ENCODE results near the gene USP25. TPM values are rescaled to one million over a fixed set of nuclear protein-coding genes. Genes with fewer than 3 reads are reported as not detected.

Gene USP25
- total RNA-seq, 1 donor: 62.7 TPM

GRCh38 chr21:15797577-15798363, 68.0 kb downstream of the USP25 start:
- Histone ChIP-seq H3K4me3 (ENCODE audit: low read length) (no peak overlapping the region), H3K4me1 (ENCODE audit: insufficient read depth, low read length) (no peaks in the 10 kb centered on the region)

GRCh38 chr21:15801352-15801863, 71.6 kb downstream of the USP25 start:
- no peaks in the 10 kb centered on the region for H3K9me3 ChIP-seq (ENCODE audit: low read depth, low read length)
- H3K4me1 ChIP-seq (ENCODE audit: insufficient read depth, low read length): no peaks in the 10 kb centered on the region
- H3K27me3 ChIP-seq (ENCODE audit: insufficient read depth, low read length): no peaks in the 10 kb centered on the region
- no peak overlapping the region for H3K4me3 ChIP-seq (ENCODE audit: low read length)

More at GRCh38 chr21:15797577-15798363, 68.0 kb downstream of the USP25 start:
- no peaks in the 10 kb centered on the region for H3K9me3 ChIP-seq (ENCODE audit: low read depth, low read length)
- H3K27me3 ChIP-seq (ENCODE audit: insufficient read depth, low read length): no peaks in the 10 kb centered on the region

GRCh38 chr21:15804247-15805005, 74.6 kb downstream of the USP25 start:
- no peak overlapping the region for H3K4me3 ChIP-seq (ENCODE audit: low read length)
- H3K4me1 ChIP-seq (ENCODE audit: insufficient read depth, low read length): no peaks in the 10 kb centered on the region
- H3K27me3 ChIP-seq (ENCODE audit: insufficient read depth, low read length): no peaks in the 10 kb centered on the region
- H3K9me3 ChIP-seq (ENCODE audit: low read depth, low read length): no peaks in the 10 kb centered on the region

- no peaks in the 10 kb centered on the region for H3K9me3 ChIP-seq (ENCODE audit: low read depth, low read length)
- H3K27me3 ChIP-seq (ENCODE audit: insufficient read depth, low read length): no peaks in the 10 kb centered on the region
- no peak overlapping the region for H3K4me3 ChIP-seq (ENCODE audit: low read length)
- peaks cover 5% of the 10 kb centered on the region for H3K4me1 ChIP-seq (ENCODE audit: insufficient read depth, low read length)
Observed at GRCh38 chr21:15809065-15809464, 79.3 kb downstream of the USP25 start.

- H3K9me3 ChIP-seq (ENCODE audit: low read depth, low read length): no peaks in the 10 kb centered on the region
- H3K4me3 ChIP-seq (ENCODE audit: low read length): no peak overlapping the region
- peaks cover 5% of the 10 kb centered on the region for H3K4me1 ChIP-seq (ENCODE audit: insufficient read depth, low read length)
- no peaks in the 10 kb centered on the region for H3K27me3 ChIP-seq (ENCODE audit: insufficient read depth, low read length)
Observed at GRCh38 chr21:15809818-15810217, 80.0 kb downstream of the USP25 start.

GRCh38 chr21:15815285-15815684, 85.5 kb downstream of the USP25 start:
- H3K27me3 ChIP-seq (ENCODE audit: insufficient read depth, low read length): no peaks in the 10 kb centered on the region
- no peaks in the 10 kb centered on the region for H3K9me3 ChIP-seq (ENCODE audit: low read depth, low read length)
- no peak overlapping the region for H3K4me3 ChIP-seq (ENCODE audit: low read length)
- H3K4me1 ChIP-seq (ENCODE audit: insufficient read depth, low read length): no peaks in the 10 kb centered on the region

GRCh38 chr21:15820327-15820726, 90.5 kb downstream of the USP25 start:
- Histone ChIP-seq H3K4me3 (ENCODE audit: low read length) (no peak overlapping the region), H3K27me3 (ENCODE audit: insufficient read depth, low read length) (no peaks in the 10 kb centered on the region), H3K4me1 (ENCODE audit: insufficient read depth, low read length) (peaks cover 4% of the 10 kb centered on the region), H3K9me3 (ENCODE audit: low read depth, low read length) (no peaks in the 10 kb centered on the region)

- no peaks in the 10 kb centered on the region for H3K27me3 ChIP-seq (ENCODE audit: insufficient read depth, low read length)
- H3K9me3 ChIP-seq (ENCODE audit: low read depth, low read length): no peaks in the 10 kb centered on the region
- H3K4me3 ChIP-seq (ENCODE audit: low read length): no peak overlapping the region
- H3K4me1 ChIP-seq (ENCODE audit: insufficient read depth, low read length): peaks cover 4% of the 10 kb centered on the region
Observed at GRCh38 chr21:15820852-15821379, 91.1 kb downstream of the USP25 start.

- Histone ChIP-seq H3K9me3 (ENCODE audit: low read depth, low read length) (no peaks in the 10 kb centered on the region), H3K4me3 (ENCODE audit: low read length) (no peak overlapping the region), H3K27me3 (ENCODE audit: insufficient read depth, low read length) (no peaks in the 10 kb centered on the region), H3K4me1 (ENCODE audit: insufficient read depth, low read length) (peaks cover 4% of the 10 kb centered on the region)
Observed at GRCh38 chr21:15823486-15824150, 93.8 kb downstream of the USP25 start.

GRCh38 chr21:15825700-15826099, 95.9 kb downstream of the USP25 start:
- Histone ChIP-seq H3K4me3 (ENCODE audit: low read length) (no peak overlapping the region), H3K4me1 (ENCODE audit: insufficient read depth, low read length) (peaks cover 4% of the 10 kb centered on the region), H3K27me3 (ENCODE audit: insufficient read depth, low read length) (no peaks in the 10 kb centered on the region), H3K9me3 (ENCODE audit: low read depth, low read length) (no peaks in the 10 kb centered on the region)

GRCh38 chr21:15826147-15826780, 96.5 kb downstream of the USP25 start:
- H3K27me3 ChIP-seq (ENCODE audit: insufficient read depth, low read length): no peaks in the 10 kb centered on the region
- no peak overlapping the region for H3K4me3 ChIP-seq (ENCODE audit: low read length)
- H3K4me1 ChIP-seq (ENCODE audit: insufficient read depth, low read length): peaks cover 4% of the 10 kb centered on the region
- no peaks in the 10 kb centered on the region for H3K9me3 ChIP-seq (ENCODE audit: low read depth, low read length)

GRCh38 chr21:15826908-15827601, 97.3 kb downstream of the USP25 start:
- H3K4me3 ChIP-seq (ENCODE audit: low read length): no peak overlapping the region
- peaks cover 4% of the 10 kb centered on the region for H3K4me1 ChIP-seq (ENCODE audit: insufficient read depth, low read length)
- H3K9me3 ChIP-seq (ENCODE audit: low read depth, low read length): no peaks in the 10 kb centered on the region

GRCh38 chr21:15831497-15831896, 101.7 kb downstream of the USP25 start:
- Histone ChIP-seq H3K9me3 (ENCODE audit: low read depth, low read length) (no peaks in the 10 kb centered on the region), H3K27me3 (ENCODE audit: insufficient read depth, low read length) (no peaks in the 10 kb centered on the region), H3K4me3 (ENCODE audit: low read length) (no peak overlapping the region), H3K4me1 (ENCODE audit: insufficient read depth, low read length) (no peaks in the 10 kb centered on the region)

More at GRCh38 chr21:15826908-15827601, 97.3 kb downstream of the USP25 start:
- H3K27me3 ChIP-seq (ENCODE audit: insufficient read depth, low read length): no peaks in the 10 kb centered on the region

GRCh38 chr21:15837645-15838044, 107.9 kb downstream of the USP25 start:
- Histone ChIP-seq H3K9me3 (ENCODE audit: low read depth, low read length) (no peaks in the 10 kb centered on the region), H3K4me1 (ENCODE audit: insufficient read depth, low read length) (no peaks in the 10 kb centered on the region), H3K4me3 (ENCODE audit: low read length) (no peak overlapping the region), H3K27me3 (ENCODE audit: insufficient read depth, low read length) (no peaks in the 10 kb centered on the region)

Measured in mononuclear cell (primary cell).